ENCODE results near the gene KDM4B. TPM values are rescaled to one million over a fixed set of nuclear protein-coding genes. Genes with fewer than 3 reads are reported as not detected.

KDM4B gene
- total and polyA plus RNA-seq, 4 donors = 3.2 to 19.7 (median 12.9) TPM

DNA sequence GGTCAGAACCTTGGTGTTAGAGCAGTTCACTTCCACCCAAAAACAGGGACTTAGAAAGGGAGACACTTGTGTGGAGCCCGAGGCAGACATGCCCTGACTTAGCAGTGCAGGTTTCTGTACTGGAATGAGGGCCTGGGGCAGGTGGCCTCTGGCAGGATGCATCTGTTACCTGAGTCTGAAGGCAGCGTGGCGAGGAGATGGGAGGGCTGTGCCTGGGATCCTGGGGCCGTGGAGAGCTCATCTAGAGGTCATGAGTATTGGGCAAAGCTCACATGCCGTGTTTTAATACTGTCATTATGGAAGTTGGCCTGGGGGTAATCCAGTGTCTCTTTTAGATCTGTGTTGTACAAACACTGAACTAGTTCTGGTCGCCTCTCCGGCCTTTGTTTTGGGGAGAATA, 21.4 kb downstream of the KDM4B start:
- Histone ChIP-seq H3K36me3 (ENCODE audit: control insufficient read depth in 4 of 4, insufficient read depth in 3 of 4, low read depth in 1 of 4, low read length in 3 of 4) (peaks cover 0 to 2% (median 0%) of the 10 kb centered on the region in 4 donors), H3K4me3 (ENCODE audit: low read depth in 1 of 3, low read length in 3 of 3) (no peak overlapping the region), H3K27me3 (ENCODE audit: control insufficient read depth in 4 of 4, insufficient read depth in 4 of 4, low read length in 3 of 4) (no peaks in the 10 kb centered on the region), H3K9ac (ENCODE audit: low read depth in 1 of 2, low read length in 2 of 2) (no peak overlapping the region), H3K9me3 (ENCODE audit: control insufficient read depth in 4 of 4, low read length in 3 of 4) (no peaks in the 10 kb centered on the region), H3K27ac (ENCODE audit: low read depth in 1 of 2, low read length in 2 of 2) (peak overlapping the region in 1 of 2 donors; percentile 31), H3K4me1 (ENCODE audit: control insufficient read depth in 4 of 4, insufficient read depth in 4 of 4, low read length in 3 of 4) (peaks cover 7 to 17% (median 13%) of the 10 kb centered on the region in 4 donors)
- no peak for TF ChIP-seq TAF1 (conservative IDR thresholded peaks at IDR 0.05)
- TF ChIP-seq, protein P1, sequence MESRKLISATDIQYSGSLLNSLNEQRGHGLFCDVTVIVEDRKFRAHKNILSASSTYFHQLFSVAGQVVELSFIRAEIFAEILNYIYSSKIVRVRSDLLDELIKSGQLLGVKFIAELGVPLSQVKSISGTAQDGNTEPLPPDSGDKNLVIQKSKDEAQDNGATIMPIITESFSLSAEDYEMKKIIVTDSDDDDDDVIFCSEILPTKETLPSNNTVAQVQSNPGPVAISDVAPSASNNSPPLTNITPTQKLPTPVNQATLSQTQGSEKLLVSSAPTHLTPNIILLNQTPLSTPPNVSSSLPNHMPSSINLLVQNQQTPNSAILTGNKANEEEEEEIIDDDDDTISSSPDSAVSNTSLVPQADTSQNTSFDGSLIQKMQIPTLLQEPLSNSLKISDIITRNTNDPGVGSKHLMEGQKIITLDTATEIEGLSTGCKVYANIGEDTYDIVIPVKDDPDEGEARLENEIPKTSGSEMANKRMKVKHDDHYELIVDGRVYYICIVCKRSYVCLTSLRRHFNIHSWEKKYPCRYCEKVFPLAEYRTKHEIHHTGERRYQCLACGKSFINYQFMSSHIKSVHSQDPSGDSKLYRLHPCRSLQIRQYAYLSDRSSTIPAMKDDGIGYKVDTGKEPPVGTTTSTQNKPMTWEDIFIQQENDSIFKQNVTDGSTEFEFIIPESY (IDR thresholded peaks at IDR 0.05) = no peak
- TF ChIP-seq SP1 (IDR thresholded peaks at IDR 0.05) = no peak
- TF ChIP-seq YY1 (IDR thresholded peaks at IDR 0.05) = no peak
- TF ChIP-seq, protein P2, sequence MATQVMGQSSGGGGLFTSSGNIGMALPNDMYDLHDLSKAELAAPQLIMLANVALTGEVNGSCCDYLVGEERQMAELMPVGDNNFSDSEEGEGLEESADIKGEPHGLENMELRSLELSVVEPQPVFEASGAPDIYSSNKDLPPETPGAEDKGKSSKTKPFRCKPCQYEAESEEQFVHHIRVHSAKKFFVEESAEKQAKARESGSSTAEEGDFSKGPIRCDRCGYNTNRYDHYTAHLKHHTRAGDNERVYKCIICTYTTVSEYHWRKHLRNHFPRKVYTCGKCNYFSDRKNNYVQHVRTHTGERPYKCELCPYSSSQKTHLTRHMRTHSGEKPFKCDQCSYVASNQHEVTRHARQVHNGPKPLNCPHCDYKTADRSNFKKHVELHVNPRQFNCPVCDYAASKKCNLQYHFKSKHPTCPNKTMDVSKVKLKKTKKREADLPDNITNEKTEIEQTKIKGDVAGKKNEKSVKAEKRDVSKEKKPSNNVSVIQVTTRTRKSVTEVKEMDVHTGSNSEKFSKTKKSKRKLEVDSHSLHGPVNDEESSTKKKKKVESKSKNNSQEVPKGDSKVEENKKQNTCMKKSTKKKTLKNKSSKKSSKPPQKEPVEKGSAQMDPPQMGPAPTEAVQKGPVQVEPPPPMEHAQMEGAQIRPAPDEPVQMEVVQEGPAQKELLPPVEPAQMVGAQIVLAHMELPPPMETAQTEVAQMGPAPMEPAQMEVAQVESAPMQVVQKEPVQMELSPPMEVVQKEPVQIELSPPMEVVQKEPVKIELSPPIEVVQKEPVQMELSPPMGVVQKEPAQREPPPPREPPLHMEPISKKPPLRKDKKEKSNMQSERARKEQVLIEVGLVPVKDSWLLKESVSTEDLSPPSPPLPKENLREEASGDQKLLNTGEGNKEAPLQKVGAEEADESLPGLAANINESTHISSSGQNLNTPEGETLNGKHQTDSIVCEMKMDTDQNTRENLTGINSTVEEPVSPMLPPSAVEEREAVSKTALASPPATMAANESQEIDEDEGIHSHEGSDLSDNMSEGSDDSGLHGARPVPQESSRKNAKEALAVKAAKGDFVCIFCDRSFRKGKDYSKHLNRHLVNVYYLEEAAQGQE (IDR thresholded peaks at IDR 0.05) = no peak
- no peak for TF ChIP-seq GABPA (IDR thresholded peaks at IDR 0.05 in 1 of 2, conservative IDR thresholded peaks at IDR 0.05 in 1 of 2)
- no peak for TF ChIP-seq FOXA1 (IDR thresholded peaks at IDR 0.05)
- TF ChIP-seq HNF4A (conservative IDR thresholded peaks at IDR 0.05) = no peak
- no peak for TF ChIP-seq FOXA2 (IDR thresholded peaks at IDR 0.05)
- no peak for TF ChIP-seq RXRA (IDR thresholded peaks at IDR 0.05)
- no peak for TF ChIP-seq JUND (IDR thresholded peaks at IDR 0.05)
- TF ChIP-seq, protein P3, sequence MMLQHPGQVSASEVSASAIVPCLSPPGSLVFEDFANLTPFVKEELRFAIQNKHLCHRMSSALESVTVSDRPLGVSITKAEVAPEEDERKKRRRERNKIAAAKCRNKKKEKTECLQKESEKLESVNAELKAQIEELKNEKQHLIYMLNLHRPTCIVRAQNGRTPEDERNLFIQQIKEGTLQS (IDR thresholded peaks at IDR 0.05) = no peak
- TF ChIP-seq RAD21 (IDR thresholded peaks at IDR 0.05) = no peak
- TF ChIP-seq HNF4G (IDR thresholded peaks at IDR 0.05) = no peak
- no peak for TF ChIP-seq EGR1 (IDR thresholded peaks at IDR 0.05; ENCODE audit: low read depth in 2 of 2)
- TF ChIP-seq, protein P4, sequence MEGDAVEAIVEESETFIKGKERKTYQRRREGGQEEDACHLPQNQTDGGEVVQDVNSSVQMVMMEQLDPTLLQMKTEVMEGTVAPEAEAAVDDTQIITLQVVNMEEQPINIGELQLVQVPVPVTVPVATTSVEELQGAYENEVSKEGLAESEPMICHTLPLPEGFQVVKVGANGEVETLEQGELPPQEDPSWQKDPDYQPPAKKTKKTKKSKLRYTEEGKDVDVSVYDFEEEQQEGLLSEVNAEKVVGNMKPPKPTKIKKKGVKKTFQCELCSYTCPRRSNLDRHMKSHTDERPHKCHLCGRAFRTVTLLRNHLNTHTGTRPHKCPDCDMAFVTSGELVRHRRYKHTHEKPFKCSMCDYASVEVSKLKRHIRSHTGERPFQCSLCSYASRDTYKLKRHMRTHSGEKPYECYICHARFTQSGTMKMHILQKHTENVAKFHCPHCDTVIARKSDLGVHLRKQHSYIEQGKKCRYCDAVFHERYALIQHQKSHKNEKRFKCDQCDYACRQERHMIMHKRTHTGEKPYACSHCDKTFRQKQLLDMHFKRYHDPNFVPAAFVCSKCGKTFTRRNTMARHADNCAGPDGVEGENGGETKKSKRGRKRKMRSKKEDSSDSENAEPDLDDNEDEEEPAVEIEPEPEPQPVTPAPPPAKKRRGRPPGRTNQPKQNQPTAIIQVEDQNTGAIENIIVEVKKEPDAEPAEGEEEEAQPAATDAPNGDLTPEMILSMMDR (IDR thresholded peaks at IDR 0.05; ENCODE audit: low read depth, low read length, missing input control) = no peak
- TF ChIP-seq NR2F2 (IDR thresholded peaks at IDR 0.05) = no peak
- DNase-seq (ENCODE audit: low spot score) = no peak
- 78% methylated on average over 7 of the region's 7 CpGs for WGBS

DNA sequence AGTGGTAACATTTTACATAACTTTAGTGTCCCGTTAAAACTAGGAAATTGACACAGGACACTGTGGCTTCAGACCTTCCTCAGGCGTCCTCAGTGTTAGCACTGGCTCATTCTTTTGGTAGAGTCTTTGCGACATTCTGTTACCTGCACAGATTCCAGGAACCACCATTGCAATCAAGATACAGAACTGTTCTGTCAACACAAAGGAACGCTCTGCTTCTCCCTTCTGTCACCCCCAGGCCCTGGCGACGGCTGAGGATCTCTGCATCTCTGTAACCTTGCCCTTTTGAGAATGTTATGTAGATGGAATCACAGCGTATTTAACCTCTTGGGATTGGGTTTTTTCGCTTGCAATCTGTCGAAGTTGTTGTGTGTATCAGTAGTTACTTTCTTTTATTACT, 22.6 kb downstream of the KDM4B start:
- no peaks in the 10 kb centered on the region for H3K9me3 ChIP-seq (ENCODE audit: control insufficient read depth in 4 of 4, low read length in 3 of 4)
- peaks cover 0 to 3% (median under 1%) of the 10 kb centered on the region in 4 donors for H3K36me3 ChIP-seq (ENCODE audit: control insufficient read depth in 4 of 4, insufficient read depth in 3 of 4, low read depth in 1 of 4, low read length in 3 of 4)
- no peaks in the 10 kb centered on the region for H3K27me3 ChIP-seq (ENCODE audit: control insufficient read depth in 4 of 4, insufficient read depth in 4 of 4, low read length in 3 of 4)
- WGBS = 42% methylated on average over 9 of the region's 9 CpGs
- peak overlapping the region in 1 of 2 donors; percentile 37 for H3K9ac ChIP-seq (ENCODE audit: low read depth in 1 of 2, low read length in 2 of 2)
- no peak overlapping the region for H3K4me3 ChIP-seq (ENCODE audit: low read depth in 1 of 3, low read length in 3 of 3)
- no peak for DNase-seq (ENCODE audit: low spot score)
- H3K4me1 ChIP-seq (ENCODE audit: control insufficient read depth in 4 of 4, insufficient read depth in 4 of 4, low read length in 3 of 4) = peaks cover 7 to 17% (median 13%) of the 10 kb centered on the region in 4 donors
- H3K27ac ChIP-seq (ENCODE audit: low read depth in 1 of 2, low read length in 2 of 2) = peak overlapping the region; percentile 19 to 21
- TF ChIP-seq GABPA (IDR thresholded peaks at IDR 0.05 in 1 of 2, conservative IDR thresholded peaks at IDR 0.05 in 1 of 2) = no peak
- no peak for TF ChIP-seq JUND (IDR thresholded peaks at IDR 0.05)
- peak in 1 of 2 donors; percentile 53 for TF ChIP-seq RXRA (IDR thresholded peaks at IDR 0.05)
- peak in 1 of 2 donors; percentile 22 for TF ChIP-seq HNF4A (conservative IDR thresholded peaks at IDR 0.05)
- TF ChIP-seq, protein P5, sequence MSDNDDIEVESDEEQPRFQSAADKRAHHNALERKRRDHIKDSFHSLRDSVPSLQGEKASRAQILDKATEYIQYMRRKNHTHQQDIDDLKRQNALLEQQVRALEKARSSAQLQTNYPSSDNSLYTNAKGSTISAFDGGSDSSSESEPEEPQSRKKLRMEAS (IDR thresholded peaks at IDR 0.05) = no peak
- no peak for TF ChIP-seq TAF1 (conservative IDR thresholded peaks at IDR 0.05)
- TF ChIP-seq FOXA1 (IDR thresholded peaks at IDR 0.05) = no peak
- TF ChIP-seq, protein P2 (IDR thresholded peaks at IDR 0.05) = no peak
- TF ChIP-seq, protein P3 (IDR thresholded peaks at IDR 0.05) = no peak
- no peak for TF ChIP-seq HNF4G (IDR thresholded peaks at IDR 0.05)
- TF ChIP-seq SP1 (IDR thresholded peaks at IDR 0.05) = no peak
- TF ChIP-seq RAD21 (IDR thresholded peaks at IDR 0.05) = no peak
- TF ChIP-seq YY1 (IDR thresholded peaks at IDR 0.05) = peak; percentile 59
